GM10266 (cell line): ENCODE results near the gene EFHD2.

Experiments
- DNase-seq: peaks from one replicate; pipeline ENCODE4 v3.0.0; 2012; ENCODE audit errors: extremely low spot score
- CTCF ChIP-seq: IDR thresholded peaks from 2 replicates; pipeline ENCODE4 v1.5.1; 2012; ENCODE audit warnings: mild to moderate bottlenecking, low read depth; ENCODE audit not compliant: control insufficient read depth, insufficient read depth; ENCODE audit errors: missing control alignments

The EFHD2 gene

DNA sequence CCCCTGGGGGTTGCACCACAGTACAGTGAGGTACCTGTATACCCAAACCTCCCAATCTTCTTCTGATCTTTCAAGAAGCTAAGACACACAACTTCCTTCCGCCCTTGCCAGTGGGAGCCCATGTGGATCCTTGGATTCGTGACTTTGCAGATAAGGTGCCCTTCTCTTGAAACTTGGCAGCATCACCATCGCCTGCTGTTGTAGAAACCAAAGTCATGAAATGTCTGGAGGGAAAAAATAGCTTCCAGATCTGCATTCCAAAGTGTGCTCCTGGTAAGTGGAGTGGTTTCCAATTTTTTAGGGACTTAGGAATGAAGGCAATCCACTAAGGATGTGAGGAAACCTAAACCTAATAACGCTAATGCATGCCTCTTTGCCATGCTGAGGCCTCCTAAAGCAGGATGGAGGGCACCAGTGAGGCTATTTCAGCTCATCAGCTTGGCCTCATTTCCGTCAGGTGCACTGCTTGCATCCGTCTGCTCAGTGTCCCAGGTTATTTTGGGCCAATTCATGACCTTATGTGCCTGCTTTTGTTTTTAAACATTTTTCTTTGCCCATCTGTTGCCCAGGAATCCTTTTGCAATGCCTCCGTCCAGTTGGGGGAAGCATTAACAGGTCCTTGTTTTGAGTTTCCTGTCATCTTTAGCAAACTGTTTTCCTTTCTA, 8.2 kb upstream of the EFHD2 start:
- no peak for DNase-seq
- no peak for TF ChIP-seq CTCF

DNA sequence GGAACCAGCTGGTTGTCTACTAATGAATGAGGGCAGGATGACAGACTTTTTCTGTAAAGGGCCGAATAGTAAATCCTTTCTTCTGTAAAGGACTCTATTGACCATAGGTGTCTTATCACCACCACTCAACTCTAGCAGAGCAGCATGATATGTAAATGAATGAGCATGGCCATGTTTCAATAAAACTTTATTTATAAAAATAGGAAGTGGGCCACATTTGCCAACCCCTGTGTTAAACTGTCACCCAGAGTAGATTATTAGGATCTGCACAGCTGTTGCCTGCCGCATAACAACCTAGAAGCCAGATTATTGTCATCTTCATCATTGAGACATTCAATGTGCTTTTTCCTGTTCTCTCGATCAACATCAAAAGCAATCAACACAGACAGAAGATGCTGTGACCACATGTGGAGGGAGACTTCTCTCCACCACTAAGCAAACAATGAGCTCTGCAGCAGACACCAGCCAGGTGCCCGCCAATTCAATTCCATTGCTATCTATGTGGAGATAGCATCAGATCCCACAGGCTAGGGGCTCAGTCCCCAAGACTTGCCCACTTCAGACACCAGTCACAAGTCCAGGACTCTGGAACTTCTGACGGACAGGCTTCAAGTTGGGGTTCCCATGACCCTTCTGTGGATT, 6.8 kb upstream of the EFHD2 start:
- no peak for DNase-seq
- no peak for TF ChIP-seq CTCF

DNA sequence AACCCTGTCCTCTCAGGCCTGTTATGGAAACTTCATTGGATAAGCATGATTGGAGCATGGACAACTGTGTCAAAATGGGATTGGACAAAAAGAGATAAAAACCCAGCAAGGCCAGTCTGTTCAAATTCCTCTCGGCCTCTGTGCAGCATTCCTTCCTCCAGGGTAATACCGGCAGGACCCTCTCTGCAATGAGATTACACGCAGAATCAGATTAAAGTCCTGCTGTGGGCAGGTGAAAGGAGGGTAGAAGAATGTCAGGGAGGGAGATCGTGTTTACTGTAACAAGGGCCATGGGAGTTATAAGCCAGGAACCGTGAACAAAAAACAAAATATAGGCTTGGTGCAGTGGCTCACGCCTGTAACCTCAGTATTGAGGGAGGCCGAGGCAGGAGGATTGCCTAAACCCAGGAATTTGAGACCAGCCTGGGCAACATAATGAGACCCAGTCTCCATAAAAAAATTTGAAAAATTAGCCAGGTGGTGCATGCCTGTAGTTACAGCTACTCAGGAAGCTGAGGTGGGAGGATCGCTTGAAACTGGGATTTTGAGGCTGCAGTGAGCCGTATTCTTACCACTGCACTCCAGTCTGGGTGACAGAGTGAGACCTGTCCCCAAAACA, 5.6 kb upstream of the EFHD2 start:
- TF ChIP-seq CTCF: no peak
- no peak for DNase-seq

DNA sequence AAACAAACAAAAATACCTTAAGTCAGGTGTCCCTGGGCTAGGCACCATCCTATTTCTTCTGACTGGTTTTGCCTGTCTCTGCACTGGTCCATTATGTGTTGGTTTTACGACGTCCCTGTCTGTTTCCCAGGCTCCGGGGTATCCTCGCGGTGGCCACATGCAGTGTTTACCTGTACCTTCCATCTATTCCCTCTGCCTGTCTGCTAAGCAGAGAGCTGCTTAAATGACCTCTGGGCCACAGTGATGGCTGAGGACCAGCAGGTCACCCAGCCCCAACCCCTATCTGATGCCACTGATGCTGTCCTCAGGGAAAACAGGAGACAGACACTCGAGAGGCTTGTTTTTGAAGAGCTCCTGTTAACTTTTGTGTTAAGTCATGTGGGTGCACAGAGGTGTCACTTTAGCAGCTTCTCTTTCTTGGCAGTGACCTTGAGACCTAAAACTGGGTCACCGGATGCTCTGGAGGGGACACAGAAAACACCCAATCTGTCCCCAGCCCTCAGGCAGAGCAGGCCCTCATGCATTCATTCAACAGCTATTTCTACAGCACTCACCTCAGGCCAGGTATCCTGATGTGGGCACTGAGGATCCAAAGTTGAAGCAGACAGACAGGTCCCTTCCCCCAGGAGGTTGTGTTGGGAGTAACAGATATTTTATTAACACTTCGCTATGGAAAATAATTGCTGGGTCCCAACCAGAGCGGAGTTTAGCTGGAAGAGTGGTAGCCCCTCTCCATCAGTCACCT, 4.4 kb upstream of the EFHD2 start:
- TF ChIP-seq CTCF: no peak
- no peak for DNase-seq

- DNase-seq: no peak
- no peak for TF ChIP-seq CTCF
Measured at GRCh38 chr1:15406614-15407559, 2.8 kb upstream of the EFHD2 start.

- no peak for TF ChIP-seq CTCF
- DNase-seq: no peak
Measured at GRCh38 chr1:15407580-15407979, 2.1 kb upstream of the EFHD2 start.
